MM.1S (cell line): ENCODE measurements around the gene KIAA1328.

Source experiments
- DNase-seq: peaks from one replicate; pipeline ENCODE4 v3.0.0-alpha.2; 2015
- H2AFZ ChIP-seq: fragments of 300-600 bp; sonication (generic); 2 replicates; pipeline ENCODE4 v1.6.0; 2016; ENCODE audit warnings: antibody characterized with exemption, low read length
- H3F3A ChIP-seq: fragments of 300-600 bp; sonication (generic); 2 replicates; pipeline ENCODE4 v1.6.1; 2016; ENCODE audit warnings: mild to moderate bottlenecking, antibody characterized with exemption, low read length, moderate library complexity, mixed read lengths; ENCODE audit not compliant: insufficient read depth
- H3K27ac ChIP-seq: fragments of 300-600 bp; sonication (generic); 2 replicates; pipeline ENCODE4 v1.5.1; 2016; ENCODE audit warnings: mild to moderate bottlenecking, low read length
- H3K27me3 ChIP-seq: fragments of 300-600 bp; sonication (generic); replicated peaks from 2 replicates; pipeline ENCODE4 v1.6.0; 2016; ENCODE audit warnings: low read length; ENCODE audit not compliant: insufficient read depth
- H3K36me3 ChIP-seq: fragments of 300-600 bp; sonication (generic); replicated peaks from 2 replicates; pipeline ENCODE4 v1.6.1; 2016; ENCODE audit warnings: mild to moderate bottlenecking, low read length, mixed read lengths; ENCODE audit not compliant: insufficient read depth
- H3K4me1 ChIP-seq: fragments of 300-600 bp; sonication (generic); 2 replicates; pipeline ENCODE4 v1.6.1; 2016; ENCODE audit warnings: low read length, mixed read lengths
- H3K4me2 ChIP-seq: fragments of 300-600 bp; sonication (generic); 2 replicates; pipeline ENCODE4 v1.6.0; 2016; ENCODE audit warnings: low read depth, low read length
- H3K4me3 ChIP-seq: fragments of 300-600 bp; sonication (generic); 2 replicates; pipeline ENCODE4 v1.5.1; 2016; ENCODE audit warnings: low read length, mixed read lengths
- H3K79me2 ChIP-seq: fragments of 300-600 bp; sonication (generic); 2 replicates; pipeline ENCODE4 v1.6.1; 2016; ENCODE audit warnings: mixed run types, low read length, mixed read lengths
- H3K9ac ChIP-seq: fragments of 300-600 bp; sonication (generic); 2 replicates; pipeline ENCODE4 v1.6.1; 2016; ENCODE audit warnings: low read length, mixed read lengths
- H3K9me2 ChIP-seq: fragments of 300-600 bp; sonication (generic); replicated peaks from 2 replicates; pipeline ENCODE4 v1.6.1; 2016; ENCODE audit warnings: mild to moderate bottlenecking, low read length, mixed read lengths; ENCODE audit not compliant: insufficient read depth
- H3K9me3 ChIP-seq: fragments of 300-600 bp; sonication (generic); replicated peaks from 2 replicates; pipeline ENCODE4 v1.6.1; 2016; ENCODE audit warnings: mild to moderate bottlenecking, low read length, mixed read lengths; ENCODE audit not compliant: insufficient read depth
- H4K20me1 ChIP-seq: fragments of 300-600 bp; sonication (generic); 2 replicates; pipeline ENCODE4 v1.6.1; 2016; ENCODE audit warnings: mild to moderate bottlenecking, low read length, moderate library complexity, mixed read lengths; ENCODE audit not compliant: insufficient read depth
- EZH2 ChIP-seq: fragments of 300-600 bp; sonication (generic); optimal IDR thresholded peaks from 2 replicates; pipeline ENCODE3; 2017; ENCODE audit warnings: low read depth, mild to moderate bottlenecking, antibody characterized with exemption, low read length, mixed read lengths
- EZH2phosphoT487 ChIP-seq: fragments of 300-600 bp; sonication (generic); IDR thresholded peaks from 2 replicates; pipeline ENCODE4 v1.6.1; 2018; ENCODE audit warnings: antibody characterized with exemption, low read length
- TF ChIP-seq, protein P1 (sequence below): fragments of 300-600 bp; sonication (generic); IDR thresholded peaks from 2 replicates; pipeline ENCODE4 v1.5.1; 2016; ENCODE audit warnings: antibody characterized with exemption, low read length, mixed read lengths

KIAA1328 gene

DNA sequence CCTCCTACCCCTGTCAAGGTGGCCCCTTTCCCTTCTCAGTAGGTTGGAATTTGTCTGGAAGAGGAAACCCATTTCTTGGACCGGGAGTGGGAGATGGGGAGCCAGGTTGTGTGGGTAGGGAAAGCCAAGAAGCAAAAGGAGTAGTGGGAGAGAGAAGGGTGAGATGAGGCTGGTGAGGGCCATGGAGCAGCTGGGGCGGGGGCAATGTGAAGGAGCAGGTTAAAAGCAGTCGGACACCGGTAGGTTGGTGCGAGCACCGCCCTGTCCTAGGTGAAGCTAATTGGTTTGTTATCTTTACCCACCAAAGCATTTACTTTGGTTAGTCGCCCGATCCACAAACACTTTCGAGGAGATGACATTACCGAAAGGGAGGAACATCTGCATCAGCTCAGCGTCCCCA is 429.9 kb downstream of the KIAA1328 start:
- no peaks in the 10 kb centered on the region for H3F3A ChIP-seq
- no peak overlapping the region for H3K27ac ChIP-seq
- H3K9me2 ChIP-seq: no peaks in the 10 kb centered on the region
- H3K27me3 ChIP-seq: no peaks in the 10 kb centered on the region; the same call in 1 of the 2 replicates
- H3K4me1 ChIP-seq: no peaks in the 10 kb centered on the region
- DNase-seq: no peak
- no peak overlapping the region for H3K4me3 ChIP-seq
- no peaks in the 10 kb centered on the region for H3K9me3 ChIP-seq
- no peaks in the 10 kb centered on the region for H4K20me1 ChIP-seq
- H3K79me2 ChIP-seq: no peaks in the 10 kb centered on the region
- no peak overlapping the region for H3K4me2 ChIP-seq
- H2AFZ ChIP-seq: no peak overlapping the region
- no peaks in the 10 kb centered on the region for H3K36me3 ChIP-seq
- no peak overlapping the region for H3K9ac ChIP-seq
- TF ChIP-seq EZH2 (no peak), EZH2phosphoT487 (no peak)
- TF ChIP-seq, protein P1, sequence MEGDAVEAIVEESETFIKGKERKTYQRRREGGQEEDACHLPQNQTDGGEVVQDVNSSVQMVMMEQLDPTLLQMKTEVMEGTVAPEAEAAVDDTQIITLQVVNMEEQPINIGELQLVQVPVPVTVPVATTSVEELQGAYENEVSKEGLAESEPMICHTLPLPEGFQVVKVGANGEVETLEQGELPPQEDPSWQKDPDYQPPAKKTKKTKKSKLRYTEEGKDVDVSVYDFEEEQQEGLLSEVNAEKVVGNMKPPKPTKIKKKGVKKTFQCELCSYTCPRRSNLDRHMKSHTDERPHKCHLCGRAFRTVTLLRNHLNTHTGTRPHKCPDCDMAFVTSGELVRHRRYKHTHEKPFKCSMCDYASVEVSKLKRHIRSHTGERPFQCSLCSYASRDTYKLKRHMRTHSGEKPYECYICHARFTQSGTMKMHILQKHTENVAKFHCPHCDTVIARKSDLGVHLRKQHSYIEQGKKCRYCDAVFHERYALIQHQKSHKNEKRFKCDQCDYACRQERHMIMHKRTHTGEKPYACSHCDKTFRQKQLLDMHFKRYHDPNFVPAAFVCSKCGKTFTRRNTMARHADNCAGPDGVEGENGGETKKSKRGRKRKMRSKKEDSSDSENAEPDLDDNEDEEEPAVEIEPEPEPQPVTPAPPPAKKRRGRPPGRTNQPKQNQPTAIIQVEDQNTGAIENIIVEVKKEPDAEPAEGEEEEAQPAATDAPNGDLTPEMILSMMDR: no peak

DNA sequence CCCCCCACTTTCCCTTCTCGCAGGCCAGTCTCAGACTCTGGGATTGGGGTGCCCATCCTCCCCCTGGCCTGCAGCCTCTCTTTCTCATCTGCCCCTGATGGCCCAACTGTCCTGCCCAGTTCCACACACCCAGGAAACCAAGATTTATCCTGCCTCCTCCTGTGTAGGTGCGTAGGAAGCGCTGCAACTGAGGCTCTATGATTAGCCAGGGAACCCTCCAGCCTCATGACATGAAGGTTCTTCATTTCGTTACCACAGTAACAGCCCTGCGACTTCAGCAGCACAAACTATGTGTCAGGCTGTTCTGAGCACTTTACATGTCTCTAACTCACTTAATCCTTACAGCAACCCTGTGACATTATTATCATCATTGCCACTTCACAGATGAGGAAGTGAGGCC is 430.8 kb downstream of the KIAA1328 start:
- Histone ChIP-seq H4K20me1 (no peaks in the 10 kb centered on the region), H3K9me2 (no peaks in the 10 kb centered on the region), H3K27ac (no peak overlapping the region), H3F3A (no peaks in the 10 kb centered on the region), H3K79me2 (no peaks in the 10 kb centered on the region), H3K4me3 (no peak overlapping the region), H3K36me3 (no peaks in the 10 kb centered on the region), H3K9ac (no peak overlapping the region), H3K27me3 (no peaks in the 10 kb centered on the region; the same call in 1 of the 2 replicates), H2AFZ (no peak overlapping the region), H3K9me3 (no peaks in the 10 kb centered on the region), H3K4me2 (no peak overlapping the region), H3K4me1 (no peaks in the 10 kb centered on the region)
- TF ChIP-seq, protein P1: no peak
- no peak for TF ChIP-seq EZH2
- no peak for TF ChIP-seq EZH2phosphoT487
- DNase-seq: no peak

DNA sequence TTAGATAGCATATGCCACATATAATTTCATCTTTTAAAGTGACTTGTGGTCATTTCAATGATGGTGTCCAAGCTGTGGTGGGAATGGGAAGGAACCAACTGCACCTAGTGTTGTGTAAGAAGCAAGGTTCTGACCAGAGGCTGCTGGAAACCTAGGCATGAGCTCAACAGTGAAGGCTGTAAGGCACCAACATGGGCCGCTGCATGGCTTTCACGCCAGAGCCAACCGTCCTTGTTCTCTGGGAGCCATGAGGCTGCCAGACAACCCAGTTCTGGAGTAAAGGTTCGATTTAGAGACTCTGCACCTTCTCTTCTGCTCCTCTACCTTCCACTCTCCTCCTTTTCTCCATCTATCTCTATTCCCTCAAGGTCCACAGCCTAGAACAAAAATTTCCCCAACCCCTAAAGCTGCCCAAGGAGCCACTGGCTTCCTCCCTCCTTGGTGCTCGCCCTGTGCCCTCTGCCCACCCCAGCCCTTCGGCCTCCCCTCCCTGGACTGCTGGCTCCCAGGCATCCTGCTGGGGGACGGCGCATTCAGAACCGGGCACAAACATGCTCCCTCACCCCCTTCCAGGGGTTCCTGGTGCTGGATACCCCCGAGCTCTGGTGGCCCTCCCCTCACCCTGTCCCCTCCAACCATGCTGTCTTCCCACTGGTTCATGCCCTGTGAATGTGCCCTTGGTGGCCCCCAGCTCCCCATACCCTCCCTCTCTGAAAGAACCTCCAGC is 431.6 kb downstream of the KIAA1328 start:
- no peaks in the 10 kb centered on the region for H4K20me1 ChIP-seq
- no peak overlapping the region for H3K4me3 ChIP-seq
- H3F3A ChIP-seq: no peaks in the 10 kb centered on the region
- H3K36me3 ChIP-seq: no peaks in the 10 kb centered on the region
- H3K27ac ChIP-seq: no peak overlapping the region
- H3K4me1 ChIP-seq: no peaks in the 10 kb centered on the region
- H3K4me2 ChIP-seq: no peak overlapping the region
- H3K79me2 ChIP-seq: no peaks in the 10 kb centered on the region
- TF ChIP-seq EZH2 (no peak), EZH2phosphoT487 (no peak)
- TF ChIP-seq, protein P1: no peak
- H3K27me3 ChIP-seq: no peaks in the 10 kb centered on the region; the same call in 1 of the 2 replicates
- H3K9me3 ChIP-seq: no peaks in the 10 kb centered on the region
- H2AFZ ChIP-seq: no peak overlapping the region
- DNase-seq: no peak
- H3K9ac ChIP-seq: no peak overlapping the region
- no peaks in the 10 kb centered on the region for H3K9me2 ChIP-seq
